HG02678 (cell line): ENCODE results near the gene COL8A1.

Experiments
- ATAC-seq: cut with Tn5 transposase; IDR thresholded peaks from one replicate; pipeline ENCODE4 v1.9.1; 2021; ENCODE audit warnings: mild to moderate bottlenecking, moderate library complexity; ENCODE audit not compliant: unreplicated experiment

The COL8A1 gene

GRCh38 chr3:99637368-99638111 is 854 bp upstream of the COL8A1 start:
- no peak for ATAC-seq

DNA sequence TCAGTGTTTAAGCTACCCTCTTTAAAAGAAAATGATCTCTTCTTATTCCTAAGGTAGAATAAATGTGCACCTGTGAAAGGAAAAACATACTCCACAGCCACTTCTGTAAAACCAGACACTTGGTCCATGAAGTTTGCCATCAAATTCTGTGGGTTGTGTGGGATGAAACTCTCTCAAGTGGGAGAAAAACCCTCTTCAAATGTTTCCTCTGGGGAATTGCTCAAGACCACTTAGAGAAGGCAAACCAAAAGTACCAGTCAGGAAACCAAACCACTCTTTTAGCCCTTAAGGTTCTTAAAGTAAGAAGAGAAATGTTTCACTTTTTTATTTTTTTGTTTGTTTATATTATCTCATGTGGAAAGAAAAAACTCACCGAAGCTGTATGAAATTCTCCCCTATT is 1.2 kb downstream of the COL8A1 start:
- ATAC-seq = no peak

GRCh38 chr3:99640214-99640851 is 1.9 kb downstream of the COL8A1 start:
- no peak for ATAC-seq

- no peak for ATAC-seq
Measured at GRCh38 chr3:99641480-99641879, 3.1 kb downstream of the COL8A1 start.

DNA sequence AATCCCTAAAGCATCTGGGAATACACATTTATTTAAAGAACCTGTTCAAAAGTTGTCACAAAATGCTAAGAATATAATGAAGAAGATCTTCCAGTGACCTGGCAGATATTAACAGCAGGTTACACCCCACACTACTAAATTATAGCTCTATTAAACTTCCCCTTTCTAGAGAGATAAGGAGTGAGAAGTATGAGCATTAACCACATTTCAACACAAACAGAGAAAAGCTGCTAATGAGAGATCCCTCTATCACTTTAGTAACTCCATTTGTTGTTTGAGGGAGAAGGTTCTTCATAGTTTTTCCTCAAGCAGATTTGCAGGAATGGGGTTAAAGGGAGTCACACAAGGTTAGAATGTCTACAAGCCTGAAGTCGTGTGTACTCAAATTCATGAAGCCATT is 3.6 kb downstream of the COL8A1 start:
- ATAC-seq = no peak

DNA sequence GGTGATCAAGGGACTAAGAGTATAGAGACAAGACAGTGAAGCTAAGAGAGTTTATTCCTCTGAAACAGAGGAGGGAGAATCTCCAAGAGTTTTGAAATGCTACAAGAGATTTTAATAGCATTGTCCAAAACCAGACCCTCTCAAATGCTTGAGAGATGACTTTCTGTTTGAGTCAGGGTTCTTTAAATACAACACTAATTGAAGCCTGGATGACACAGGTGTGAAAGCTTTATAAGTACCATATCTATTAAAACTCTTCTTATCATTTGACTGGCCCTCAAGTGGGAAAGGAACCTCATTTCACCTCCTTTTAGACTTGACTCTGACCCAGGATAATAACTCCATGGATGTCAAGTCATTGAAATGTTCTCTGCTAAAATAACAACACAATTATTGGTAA is 5.6 kb downstream of the COL8A1 start:
- no peak for ATAC-seq

GRCh38 chr3:99644746-99645145 is 6.4 kb downstream of the COL8A1 start:
- no peak for ATAC-seq

DNA sequence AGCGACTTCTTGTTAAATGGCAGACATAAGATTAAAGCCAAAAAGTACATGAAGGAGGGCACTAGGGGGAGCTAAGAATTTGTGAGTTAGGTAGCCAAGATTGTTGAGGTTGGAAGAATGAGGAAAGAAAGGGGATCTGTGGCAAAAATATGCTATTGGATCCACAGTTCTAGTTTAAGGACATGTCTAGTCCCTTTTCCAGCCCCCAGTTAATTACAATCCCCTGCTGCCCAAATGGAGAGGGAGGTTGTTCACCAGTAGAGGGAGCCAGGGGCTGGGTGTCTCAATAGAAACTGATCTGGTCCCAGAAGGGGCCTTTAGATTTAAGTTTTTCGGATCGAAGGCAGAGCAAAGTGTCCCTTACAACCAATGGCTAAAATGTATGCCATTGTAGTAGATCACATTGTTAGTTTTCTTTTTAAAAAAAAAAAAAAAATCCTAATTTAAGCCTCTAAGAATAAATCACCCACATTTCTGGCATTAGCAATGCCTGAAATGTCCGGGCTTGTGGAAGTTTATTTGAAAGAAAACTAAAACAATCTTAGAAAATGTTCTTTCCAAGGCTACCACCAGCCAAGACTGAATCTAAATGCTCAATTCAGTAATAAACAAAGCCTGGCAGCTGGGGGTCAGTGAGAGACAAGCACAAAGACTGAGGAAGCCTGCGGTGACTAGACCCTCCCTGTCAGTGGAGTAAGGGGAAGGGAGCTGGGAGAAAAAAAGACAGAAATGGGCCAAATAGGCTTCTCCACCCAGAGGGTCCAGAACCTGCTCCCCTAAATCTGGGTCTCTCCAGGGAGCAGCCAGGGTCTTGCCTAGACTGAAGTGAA is 7.1 kb downstream of the COL8A1 start:
- no peak for ATAC-seq

DNA sequence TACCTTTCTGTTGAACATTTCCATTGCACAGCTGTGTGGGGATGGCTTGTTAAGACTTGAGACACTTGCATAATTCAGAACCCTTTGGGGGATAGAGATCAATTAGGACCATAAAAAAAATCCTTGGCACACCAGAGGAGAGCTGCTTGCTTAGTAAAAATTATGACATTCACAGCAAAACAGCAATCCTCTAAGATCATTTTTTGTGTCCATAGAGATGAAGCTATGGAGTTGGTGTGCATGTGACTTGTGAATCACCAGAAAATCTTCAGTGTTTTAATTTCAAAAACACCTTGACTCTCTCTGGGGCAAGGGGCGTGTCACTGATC is 7.7 kb downstream of the COL8A1 start:
- no peak for ATAC-seq

GRCh38 chr3:99647081-99647480 is 8.7 kb downstream of the COL8A1 start:
- ATAC-seq = no peak

DNA sequence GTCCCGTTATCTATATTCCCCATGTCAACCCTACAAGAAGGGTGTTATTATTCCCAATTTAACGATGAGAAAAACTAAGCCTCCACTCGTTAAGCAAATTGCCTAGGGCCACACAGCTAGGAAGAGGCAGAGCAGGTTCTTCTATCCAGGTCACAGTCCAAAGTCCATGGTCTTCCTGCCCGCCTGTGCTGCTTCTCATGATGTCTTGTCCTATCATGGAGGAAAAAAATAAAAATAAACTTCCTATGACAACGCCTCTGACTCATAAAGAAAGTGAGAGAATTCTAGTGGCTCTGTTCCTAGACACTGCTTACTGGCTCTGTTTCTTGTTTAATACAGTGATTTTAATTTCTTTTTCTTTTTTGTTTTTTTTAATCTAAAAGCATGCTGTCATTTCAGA is 9.7 kb downstream of the COL8A1 start:
- no peak for ATAC-seq

- ATAC-seq = no peak
Measured at GRCh38 chr3:99648516-99648915, 10.1 kb downstream of the COL8A1 start.

DNA sequence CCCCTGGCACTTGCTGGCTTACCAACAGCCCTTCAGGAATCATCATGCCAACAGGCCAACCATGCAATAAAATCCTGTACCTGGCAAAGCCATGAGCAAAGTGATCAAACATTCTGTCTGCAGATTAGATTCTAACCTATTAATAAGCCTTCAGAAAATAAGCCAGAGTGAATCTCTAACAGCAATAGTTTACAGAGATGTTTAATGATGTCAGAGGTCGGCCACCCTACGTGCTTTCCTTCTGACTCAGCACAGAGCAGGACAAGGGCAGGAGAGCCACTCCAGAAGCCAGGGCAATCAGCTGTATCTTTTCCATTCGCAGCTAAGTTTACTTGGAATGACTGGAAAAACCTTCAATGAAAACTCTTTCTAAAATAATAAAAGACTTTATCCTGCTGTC is 13.1 kb downstream of the COL8A1 start:
- ATAC-seq = no peak

DNA sequence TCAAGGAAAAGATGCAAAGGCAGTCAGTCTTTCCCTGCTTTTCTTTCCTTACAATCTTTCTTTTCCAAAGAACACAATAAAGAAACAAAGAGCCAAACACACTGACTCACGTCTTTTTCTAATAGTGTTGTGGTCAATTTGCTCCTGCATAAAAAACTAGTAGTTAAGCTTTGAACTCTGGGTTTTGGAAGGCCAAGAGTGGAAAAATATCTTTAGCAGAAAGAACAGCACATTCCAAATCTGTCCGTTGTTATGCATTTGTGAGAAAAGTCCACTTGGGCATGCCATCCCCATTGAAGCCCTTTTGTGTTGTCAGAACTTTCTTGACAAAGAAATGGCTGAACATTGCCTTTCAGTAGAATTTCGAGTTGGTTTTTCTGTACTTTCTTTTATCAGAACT is 18.2 kb downstream of the COL8A1 start:
- no peak for ATAC-seq

GRCh38 chr3:99658274-99658673 is 19.9 kb downstream of the COL8A1 start:
- no peak for ATAC-seq

DNA sequence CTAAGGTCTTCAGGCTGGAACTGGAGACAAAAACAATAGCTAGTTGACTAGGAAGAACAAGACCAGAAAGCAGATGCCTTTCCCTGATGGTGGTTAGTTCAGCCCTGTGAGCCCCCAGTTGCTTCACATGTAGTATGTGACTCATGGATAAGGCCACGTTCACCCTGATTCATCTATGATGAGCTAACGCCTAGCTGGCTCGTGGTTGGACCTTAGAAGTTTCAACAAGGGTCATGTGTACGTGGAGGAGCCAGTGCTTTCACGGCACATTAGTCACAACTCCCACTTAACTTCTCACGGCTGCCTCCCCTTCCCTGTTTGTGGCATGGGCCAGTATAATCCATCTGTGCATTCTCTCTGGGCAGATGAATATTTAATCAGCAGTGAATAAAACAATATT is 20.6 kb downstream of the COL8A1 start:
- no peak for ATAC-seq

- no peak for ATAC-seq
Measured at GRCh38 chr3:99659951-99660350, 21.6 kb downstream of the COL8A1 start.

GRCh38 chr3:99662838-99663570 is 24.6 kb downstream of the COL8A1 start:
- ATAC-seq = no peak

DNA sequence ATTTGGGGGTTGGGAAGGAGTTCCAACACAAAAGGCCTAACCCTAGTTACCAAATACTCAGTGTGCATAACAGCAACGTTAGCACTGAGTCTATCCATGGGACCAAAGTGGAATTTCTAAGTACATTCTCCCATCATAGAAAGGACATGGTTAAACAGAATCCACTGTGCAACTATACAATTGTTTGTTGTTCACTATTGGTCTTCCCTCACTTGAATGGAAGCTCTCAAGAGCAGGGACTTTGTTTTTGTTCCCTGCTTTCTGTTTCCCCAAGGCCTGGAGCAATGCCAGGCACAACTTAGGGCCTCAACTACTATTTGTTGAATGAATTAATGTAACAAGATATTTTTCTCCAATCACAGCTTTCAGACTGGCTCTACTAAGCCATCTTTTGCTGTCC is 25.6 kb downstream of the COL8A1 start:
- no peak for ATAC-seq

DNA sequence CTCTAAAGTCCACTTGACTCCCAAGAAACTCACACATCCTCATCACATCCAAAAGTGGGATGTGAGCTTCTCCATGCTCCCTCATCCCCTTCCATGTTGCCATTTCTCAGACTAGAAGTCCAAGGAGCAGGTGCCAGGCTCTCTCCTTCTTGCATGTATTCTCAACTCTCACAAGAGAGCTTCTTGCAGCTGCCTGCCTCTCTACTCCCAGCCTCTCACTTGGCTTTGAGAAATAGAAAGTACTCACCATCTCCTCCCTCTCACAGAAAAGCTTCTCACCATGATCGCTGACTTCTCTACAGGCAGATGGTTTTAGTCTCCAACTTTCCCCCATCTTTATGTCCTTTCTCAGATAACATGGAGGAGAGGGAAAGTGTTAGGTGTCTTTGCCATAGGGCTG is 26.6 kb downstream of the COL8A1 start:
- ATAC-seq = no peak

DNA sequence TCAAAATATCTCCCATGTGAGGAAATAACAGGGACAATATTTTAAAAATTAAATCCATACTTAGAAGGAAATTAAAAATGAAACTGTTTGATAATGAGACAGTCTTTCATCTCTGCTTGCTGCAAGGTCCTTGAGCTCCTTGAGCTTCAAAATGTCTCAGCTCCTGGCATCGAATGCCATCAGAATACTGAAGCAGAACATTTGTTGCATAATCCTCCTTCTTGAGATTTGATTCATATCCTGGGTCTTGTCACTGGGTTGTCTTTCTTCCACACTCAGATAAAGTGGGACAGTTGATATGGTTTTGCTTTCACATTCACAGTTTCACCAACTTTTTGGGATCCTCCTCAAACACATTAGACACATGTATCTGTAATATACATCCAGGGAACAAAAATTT is 27.8 kb downstream of the COL8A1 start:
- no peak for ATAC-seq
